ENCODE data around the gene ZNF414. TPM values are rescaled to one million over a fixed set of nuclear protein-coding genes. Genes with fewer than 3 reads are reported as not detected.
A peak's percentile ranks its signal among the peaks of the same experiment; 100 is the strongest.

ZNF414 gene
- total RNA-seq (29.6 TPM), polyA plus RNA-seq (ENCODE audit: insufficient read depth, low read depth, low replicate concordance) (20.4 TPM)
- long read RNA-seq, donor 1, partial matches to known transcripts: 0 of 2 reads
- long read RNA-seq, donor 1, other reads (novel, unspliced or antisense): 0 of 2 reads
- long read RNA-seq, donor 2, partial matches to known transcripts: 0 of 5 reads
- long read RNA-seq, donor 2, other reads (novel, unspliced or antisense): 0 of 5 reads
- long read RNA-seq, donor 3, partial matches to known transcripts: 0 of 5 reads
- long read RNA-seq, donor 3, other reads (novel, unspliced or antisense): 0 of 5 reads
- long read RNA-seq, donor 4, partial matches to known transcripts: 0 of 4 reads
- long read RNA-seq, donor 4, other reads (novel, unspliced or antisense): 0 of 4 reads
- long read RNA-seq, donor 5: 0 reads
- long read RNA-seq, donor 6, transcript ZNF414-202 (8 exons, 2,300 nt): major isoform, 6 of 9 reads
- long read RNA-seq, donor 6, partial matches to known transcripts: 0 of 9 reads
- long read RNA-seq, donor 6, other reads (novel, unspliced or antisense): 0 of 9 reads
- long read RNA-seq, donor 7, partial matches to known transcripts: 3 of 7 reads
- long read RNA-seq, donor 7, other reads (novel, unspliced or antisense): 1 of 7 reads
- long read RNA-seq, donor 8, partial matches to known transcripts: 5 of 10 reads
- long read RNA-seq, donor 8, other reads (novel, unspliced or antisense): 0 of 10 reads
- long read RNA-seq, donor 9: 0 reads
- long read RNA-seq, donor 10, partial matches to known transcripts: 0 of 6 reads
- long read RNA-seq, donor 10, other reads (novel, unspliced or antisense): 0 of 6 reads

DNA sequence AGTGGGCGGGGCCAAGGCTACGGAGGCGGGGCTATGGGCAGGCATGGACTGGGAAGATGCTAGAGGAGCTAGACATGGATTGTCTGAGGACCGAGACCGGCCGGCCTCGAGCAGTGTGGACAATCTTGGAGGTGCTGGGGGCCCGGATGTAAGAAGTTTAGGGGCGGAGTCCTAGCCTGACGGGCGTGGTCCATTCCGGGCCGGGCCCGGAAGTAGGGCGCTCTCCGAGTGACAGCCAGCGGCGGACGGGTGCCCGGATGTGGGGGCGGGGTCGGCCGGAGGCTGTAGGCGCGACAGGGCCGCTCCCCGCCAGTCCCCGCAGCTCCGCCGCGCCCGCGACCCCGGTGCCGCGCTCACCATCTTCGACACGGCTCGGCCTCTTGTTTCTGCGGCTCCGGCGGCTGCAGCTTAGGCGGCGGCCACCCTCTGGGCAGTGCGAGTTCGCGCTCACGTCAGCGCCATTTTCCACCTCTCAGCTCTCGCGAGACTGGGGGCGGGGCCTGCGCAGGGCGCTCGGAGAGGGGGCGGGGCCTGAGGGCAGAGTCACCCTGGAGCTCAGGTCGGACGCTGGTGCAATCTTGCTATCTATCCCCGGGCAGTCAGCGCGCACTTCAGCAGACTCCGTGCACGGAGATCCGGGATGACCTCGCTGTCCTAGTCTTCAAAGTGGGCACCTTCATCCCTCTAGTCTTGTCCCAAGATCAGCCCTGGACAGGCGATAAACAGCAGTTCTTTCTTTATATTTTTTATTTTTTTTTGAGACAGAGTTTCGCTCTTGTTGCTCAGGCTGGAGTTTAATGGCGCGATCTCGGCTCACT lies at the start of gene ZNF414:
Gene ZNF414, minus strand, starts transcription at position 481 of the 818 bp plus-strand sequence. Its CDS starts 121 bp downstream, at position 360.
- Histone ChIP-seq H3K36me3 (ENCODE audit: control insufficient read depth in 2 of 3, insufficient read depth in 3 of 3, low read length in 3 of 3) (no peaks in the 10 kb centered on the region), H3K4me3 (ENCODE audit: low read length in 3 of 3) (peak within 1 kb of the TSS; percentile 68 to 88 (median 74)), H3K4me1 (ENCODE audit: control insufficient read depth in 2 of 3, insufficient read depth in 2 of 3, low read depth in 1 of 3, low read length in 3 of 3) (peaks cover 0 to 10% (median 4%) of the 10 kb centered on the region in 3 donors), H3K9me3 (ENCODE audit: control insufficient read depth in 2 of 3, insufficient read depth in 1 of 3, low read length in 3 of 3) (no peaks in the 10 kb centered on the region), H3K9ac (ENCODE audit: low read length in 3 of 3) (peak within 1 kb of the TSS; percentile 3 to 76 (median 74)), H3K27me3 (ENCODE audit: control insufficient read depth, insufficient read depth, low read length) (no peaks in the 10 kb centered on the region), H3K27ac (ENCODE audit: low read depth in 2 of 2, low read length in 2 of 2) (peak within 1 kb of the TSS; percentile 97 to 98)
- FAIRE-seq: no peak
- intact Hi-C loops (cut with DNase I): no loop called here
- TF ChIP-seq, protein P1, sequence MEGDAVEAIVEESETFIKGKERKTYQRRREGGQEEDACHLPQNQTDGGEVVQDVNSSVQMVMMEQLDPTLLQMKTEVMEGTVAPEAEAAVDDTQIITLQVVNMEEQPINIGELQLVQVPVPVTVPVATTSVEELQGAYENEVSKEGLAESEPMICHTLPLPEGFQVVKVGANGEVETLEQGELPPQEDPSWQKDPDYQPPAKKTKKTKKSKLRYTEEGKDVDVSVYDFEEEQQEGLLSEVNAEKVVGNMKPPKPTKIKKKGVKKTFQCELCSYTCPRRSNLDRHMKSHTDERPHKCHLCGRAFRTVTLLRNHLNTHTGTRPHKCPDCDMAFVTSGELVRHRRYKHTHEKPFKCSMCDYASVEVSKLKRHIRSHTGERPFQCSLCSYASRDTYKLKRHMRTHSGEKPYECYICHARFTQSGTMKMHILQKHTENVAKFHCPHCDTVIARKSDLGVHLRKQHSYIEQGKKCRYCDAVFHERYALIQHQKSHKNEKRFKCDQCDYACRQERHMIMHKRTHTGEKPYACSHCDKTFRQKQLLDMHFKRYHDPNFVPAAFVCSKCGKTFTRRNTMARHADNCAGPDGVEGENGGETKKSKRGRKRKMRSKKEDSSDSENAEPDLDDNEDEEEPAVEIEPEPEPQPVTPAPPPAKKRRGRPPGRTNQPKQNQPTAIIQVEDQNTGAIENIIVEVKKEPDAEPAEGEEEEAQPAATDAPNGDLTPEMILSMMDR (IDR thresholded peaks at IDR 0.05; ENCODE audit: borderline replicate concordance, extremely low read depth, insufficient read depth): no peak
- DNase-seq: peak; percentile 97 to 99 (median 98)

- DNase-seq (peak in 3 of 5 donors; percentile 25 to 56 (median 35)), FAIRE-seq (no peak)
- Histone ChIP-seq H3K4me3 (ENCODE audit: low read length in 3 of 3) (no peak overlapping the region), H3K27ac (ENCODE audit: low read depth in 2 of 2, low read length in 2 of 2) (no peak overlapping the region), H3K9ac (ENCODE audit: low read length in 3 of 3) (no peak overlapping the region), H3K9me3 (ENCODE audit: control insufficient read depth in 2 of 3, insufficient read depth in 1 of 3, low read length in 3 of 3) (no peaks in the 10 kb centered on the region), H3K36me3 (ENCODE audit: control insufficient read depth in 2 of 3, insufficient read depth in 3 of 3, low read length in 3 of 3) (no peaks in the 10 kb centered on the region), H3K27me3 (ENCODE audit: control insufficient read depth, insufficient read depth, low read length) (no peaks in the 10 kb centered on the region), H3K4me1 (ENCODE audit: control insufficient read depth in 2 of 3, insufficient read depth in 2 of 3, low read depth in 1 of 3, low read length in 3 of 3) (no peaks in the 10 kb centered on the region)
- TF ChIP-seq, protein P1 (IDR thresholded peaks at IDR 0.05; ENCODE audit: borderline replicate concordance, extremely low read depth, insufficient read depth): no peak
- intact Hi-C loops (cut with DNase I): no loop called here
Measured at GRCh38 chr19:8561075-8561764, 47.3 kb upstream of the ZNF414 start.

- Histone ChIP-seq H3K9me3 (ENCODE audit: control insufficient read depth in 2 of 3, insufficient read depth in 1 of 3, low read length in 3 of 3) (no peaks in the 10 kb centered on the region), H3K27me3 (ENCODE audit: control insufficient read depth, insufficient read depth, low read length) (no peaks in the 10 kb centered on the region), H3K4me3 (ENCODE audit: low read length in 3 of 3) (no peak overlapping the region), H3K27ac (ENCODE audit: low read depth in 2 of 2, low read length in 2 of 2) (no peak overlapping the region), H3K9ac (ENCODE audit: low read length in 3 of 3) (no peak overlapping the region), H3K36me3 (ENCODE audit: control insufficient read depth in 2 of 3, insufficient read depth in 3 of 3, low read length in 3 of 3) (no peaks in the 10 kb centered on the region), H3K4me1 (ENCODE audit: control insufficient read depth in 2 of 3, insufficient read depth in 2 of 3, low read depth in 1 of 3, low read length in 3 of 3) (no peaks in the 10 kb centered on the region)
- no peak for DNase-seq
- intact Hi-C loops (cut with DNase I): no loop called here
- no peak for FAIRE-seq
- TF ChIP-seq, protein P1 (IDR thresholded peaks at IDR 0.05; ENCODE audit: borderline replicate concordance, extremely low read depth, insufficient read depth): no peak
Measured at GRCh38 chr19:8558325-8558724, 44.4 kb upstream of the ZNF414 start.
